ENCODE results near the gene DIPK1A.

DIPK1A gene

GRCh38 chr1:93004566-93005251 lies 43.4 kb upstream of the DIPK1A start:
- no peak overlapping the region for H3K4me2 ChIP-seq (ENCODE audit: low read length)

GRCh38 chr1:93003981-93004380 lies 42.7 kb upstream of the DIPK1A start:
- Histone ChIP-seq H3K9ac (ENCODE audit: low read length) (no peak overlapping the region), H3K9me2 (ENCODE audit: low read depth, low read length) (no peaks in the 10 kb centered on the region), H3K9me3 (ENCODE audit: low read length) (no peaks in the 10 kb centered on the region), H3K27me3 (ENCODE audit: insufficient read depth, low read length) (no peaks in the 10 kb centered on the region), H3F3A (ENCODE audit: insufficient read depth, low read length) (no peaks in the 10 kb centered on the region), H3K4me1 (ENCODE audit: insufficient read depth, low read length, severe bottlenecking) (peaks cover 35% of the 10 kb centered on the region), H3K4me2 (ENCODE audit: low read length) (no peak overlapping the region), H4K20me1 (ENCODE audit: insufficient read depth, low read length) (no peaks in the 10 kb centered on the region), H3K4me3 (ENCODE audit: low read depth, low read length, poor library complexity, severe bottlenecking) (no peak overlapping the region), H3K27ac (ENCODE audit: low read depth, low read length, poor library complexity, severe bottlenecking) (no peak overlapping the region), H2AFZ (ENCODE audit: low read length) (no peak overlapping the region), H3K36me3 (ENCODE audit: insufficient read depth, low read length) (no peaks in the 10 kb centered on the region), H3K79me2 (ENCODE audit: insufficient read depth, low read length) (no peaks in the 10 kb centered on the region)
- no peak for TF ChIP-seq EZH2 (IDR thresholded peaks at IDR 0.05; ENCODE audit: borderline replicate concordance, low read length)
- TF ChIP-seq, protein P1, sequence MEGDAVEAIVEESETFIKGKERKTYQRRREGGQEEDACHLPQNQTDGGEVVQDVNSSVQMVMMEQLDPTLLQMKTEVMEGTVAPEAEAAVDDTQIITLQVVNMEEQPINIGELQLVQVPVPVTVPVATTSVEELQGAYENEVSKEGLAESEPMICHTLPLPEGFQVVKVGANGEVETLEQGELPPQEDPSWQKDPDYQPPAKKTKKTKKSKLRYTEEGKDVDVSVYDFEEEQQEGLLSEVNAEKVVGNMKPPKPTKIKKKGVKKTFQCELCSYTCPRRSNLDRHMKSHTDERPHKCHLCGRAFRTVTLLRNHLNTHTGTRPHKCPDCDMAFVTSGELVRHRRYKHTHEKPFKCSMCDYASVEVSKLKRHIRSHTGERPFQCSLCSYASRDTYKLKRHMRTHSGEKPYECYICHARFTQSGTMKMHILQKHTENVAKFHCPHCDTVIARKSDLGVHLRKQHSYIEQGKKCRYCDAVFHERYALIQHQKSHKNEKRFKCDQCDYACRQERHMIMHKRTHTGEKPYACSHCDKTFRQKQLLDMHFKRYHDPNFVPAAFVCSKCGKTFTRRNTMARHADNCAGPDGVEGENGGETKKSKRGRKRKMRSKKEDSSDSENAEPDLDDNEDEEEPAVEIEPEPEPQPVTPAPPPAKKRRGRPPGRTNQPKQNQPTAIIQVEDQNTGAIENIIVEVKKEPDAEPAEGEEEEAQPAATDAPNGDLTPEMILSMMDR (IDR thresholded peaks at IDR 0.05; ENCODE audit: low read length), result no peak

More at GRCh38 chr1:93004566-93005251, 43.4 kb upstream of the DIPK1A start:
- no peak for TF ChIP-seq EZH2 (IDR thresholded peaks at IDR 0.05; ENCODE audit: borderline replicate concordance, low read length)
- TF ChIP-seq, protein P1 (IDR thresholded peaks at IDR 0.05; ENCODE audit: low read length), result no peak
- H3K36me3 ChIP-seq (ENCODE audit: insufficient read depth, low read length), result no peaks in the 10 kb centered on the region
- peaks cover 35% of the 10 kb centered on the region for H3K4me1 ChIP-seq (ENCODE audit: insufficient read depth, low read length, severe bottlenecking)
- H2AFZ ChIP-seq (ENCODE audit: low read length), result no peak overlapping the region
- no peaks in the 10 kb centered on the region for H3K9me3 ChIP-seq (ENCODE audit: low read length)
- H3K9ac ChIP-seq (ENCODE audit: low read length), result no peak overlapping the region
- no peaks in the 10 kb centered on the region for H3F3A ChIP-seq (ENCODE audit: insufficient read depth, low read length)
- H3K27me3 ChIP-seq (ENCODE audit: insufficient read depth, low read length), result no peaks in the 10 kb centered on the region
- no peak overlapping the region for H3K27ac ChIP-seq (ENCODE audit: low read depth, low read length, poor library complexity, severe bottlenecking)
- H3K4me3 ChIP-seq (ENCODE audit: low read depth, low read length, poor library complexity, severe bottlenecking), result no peak overlapping the region
- no peaks in the 10 kb centered on the region for H3K9me2 ChIP-seq (ENCODE audit: low read depth, low read length)
- no peaks in the 10 kb centered on the region for H4K20me1 ChIP-seq (ENCODE audit: insufficient read depth, low read length)
- no peaks in the 10 kb centered on the region for H3K79me2 ChIP-seq (ENCODE audit: insufficient read depth, low read length)

DNA sequence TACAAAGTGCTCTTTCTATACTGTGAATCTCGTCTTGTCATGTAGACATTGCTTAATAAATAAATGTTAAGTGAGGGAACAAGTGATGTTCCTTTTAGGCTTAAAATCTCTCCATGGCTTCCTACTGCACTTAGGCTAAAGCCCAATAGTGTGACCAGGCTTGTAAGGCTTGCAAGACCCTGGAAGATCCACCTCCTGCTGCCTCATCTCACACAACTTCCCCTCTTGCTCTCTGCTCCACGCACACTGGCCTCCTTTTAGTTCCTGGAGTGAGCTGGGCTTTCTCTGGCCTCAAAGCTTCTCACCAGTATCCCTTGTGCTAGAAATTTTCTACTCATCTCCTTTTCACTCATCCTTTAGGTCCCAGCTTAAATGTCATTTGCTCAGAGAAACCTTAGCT lies 41.5 kb upstream of the DIPK1A start:
- Histone ChIP-seq H3K4me2 (ENCODE audit: low read length) (no peak overlapping the region), H3F3A (ENCODE audit: insufficient read depth, low read length) (no peaks in the 10 kb centered on the region), H3K27ac (ENCODE audit: low read depth, low read length, poor library complexity, severe bottlenecking) (no peak overlapping the region), H3K36me3 (ENCODE audit: insufficient read depth, low read length) (no peaks in the 10 kb centered on the region), H3K4me1 (ENCODE audit: insufficient read depth, low read length, severe bottlenecking) (peaks cover 35% of the 10 kb centered on the region), H3K9me2 (ENCODE audit: low read depth, low read length) (no peaks in the 10 kb centered on the region), H3K9me3 (ENCODE audit: low read length) (no peaks in the 10 kb centered on the region), H3K9ac (ENCODE audit: low read length) (no peak overlapping the region), H3K27me3 (ENCODE audit: insufficient read depth, low read length) (no peaks in the 10 kb centered on the region), H4K20me1 (ENCODE audit: insufficient read depth, low read length) (no peaks in the 10 kb centered on the region), H3K79me2 (ENCODE audit: insufficient read depth, low read length) (no peaks in the 10 kb centered on the region), H2AFZ (ENCODE audit: low read length) (peak overlapping the region; percentile 32; the same call in 1 of the 2 replicates), H3K4me3 (ENCODE audit: low read depth, low read length, poor library complexity, severe bottlenecking) (no peak overlapping the region)
- TF ChIP-seq, protein P1 (IDR thresholded peaks at IDR 0.05; ENCODE audit: low read length), result no peak
- no peak for TF ChIP-seq EZH2 (IDR thresholded peaks at IDR 0.05; ENCODE audit: borderline replicate concordance, low read length)
